ENCODE measurements around the gene TMEM179. TPM values are rescaled to one million over a fixed set of nuclear protein-coding genes. Genes with fewer than 3 reads are reported as not detected.

The TMEM179 gene
- total and polyA plus RNA-seq, 2 of the 13 experiments (the other 11 are each of a cell fraction or from before 2014, with no cell fraction given) = not detected

GRCh38 chr14:104650057-104650980 lies 45.7 kb upstream of the TMEM179 start:
- DNase-seq (ENCODE audit: low spot score) = peak; percentile 37
- no TSS peak for BruUV-seq (replicated peaks)
- TF ChIP-seq YY1 (IDR thresholded peaks at IDR 0.05; ENCODE audit: insufficient read depth, insufficient replicate concordance, low read depth, low read length) = peak; percentile 38
- TF ChIP-seq SOX6 (IDR thresholded peaks at IDR 0.05) = no peak
- TF ChIP-seq SOX6 (CRISPR knock-in tag; IDR thresholded peaks at IDR 0.05) = peak; percentile 43; the same call in 1 of the 2 replicates
- 0 out of 2 replicates have a peak, but pooled peaks have one; percentile 74 for TF ChIP-seq ZNF136 (CRISPR knock-in tag; IDR thresholded peaks at IDR 0.05; ENCODE audit: low read depth)
- TF ChIP-seq ZNF580 (CRISPR knock-in tag; IDR thresholded peaks at IDR 0.05; ENCODE audit: borderline replicate concordance, low read depth) = no peak
- TF ChIP-seq ZC3H13 (CRISPR knock-in tag; IDR thresholded peaks at IDR 0.05) = 0 out of 2 replicates have a peak, but pooled peaks have one; percentile 45
- peak; percentile 76 to 80; a peak in 3 of 4 replicates for TF ChIP-seq HMGXB4 (CRISPR knock-in tag; IDR thresholded peaks at IDR 0.05; ENCODE audit: borderline replicate concordance in 1 of 2, low read depth in 1 of 2)
- TF ChIP-seq NR0B2 (CRISPR knock-in tag; IDR thresholded peaks at IDR 0.05) = no peak
- no peak for TF ChIP-seq NR2F6 (IDR thresholded peaks at IDR 0.05)
- no peak for TF ChIP-seq NR2F6 (CRISPR knock-in tag; IDR thresholded peaks at IDR 0.05)
- TF ChIP-seq MXI1 (IDR thresholded peaks at IDR 0.05; ENCODE audit: borderline replicate concordance, low read depth, low read length) = no peak
- TF ChIP-seq ZKSCAN1 (IDR thresholded peaks at IDR 0.05; ENCODE audit: low read length) = no peak
- TF ChIP-seq ZNF263 (CRISPR knock-in tag; IDR thresholded peaks at IDR 0.05) = peak; percentile 55; the same call in 1 of the 2 replicates
- TF ChIP-seq ZHX1 (CRISPR knock-in tag; IDR thresholded peaks at IDR 0.05; ENCODE audit: low read depth) = 0 out of 2 replicates have a peak, but pooled peaks have one; percentile 28
- TF ChIP-seq CHCHD3 (CRISPR knock-in tag; IDR thresholded peaks at IDR 0.05) = 0 out of 2 replicates have a peak, but pooled peaks have one; percentile 11

More at GRCh38 chr14:104650057-104650980, 45.7 kb upstream of the TMEM179 start:
- no peaks in the 10 kb centered on the region for H4K20me1 ChIP-seq (ENCODE audit: insufficient read depth, low read length)
- CTCF ChIA-PET (ENCODE audit: low intra/inter-chr PET ratio, low total read pairs) = interaction anchor here (0.9 to 2.7 kb wide), 4 partner anchors 16 to 58 kb away, joined by 3 to 31 read pairs (median 6); no protein-coding TSS in a partner anchor
- H3K79me2 ChIP-seq (ENCODE audit: insufficient read depth, low read length) = no peaks in the 10 kb centered on the region
- WGBS (ENCODE audit: low lambda C conversion rate) = 0% methylated on average over 18 of the region's 56 CpGs
- ATAC-seq = peak; percentile 81
- peaks cover 2 to 19% of the 10 kb centered on the region in 2 experiments; a peak in 3 of 5 replicates for H3K27me3 ChIP-seq (ENCODE audit: control insufficient read depth in 1 of 2, insufficient read depth in 2 of 2, low read length in 2 of 2)
- in situ Hi-C loops (cut with HindIII; ENCODE audit: extremely low pct_ligation_motif_present, low pct_unique_long_range_greater_than_20kb) = loop anchor here (5.0 to 10.0 kb wide), 2 partner anchors 57 to 174 kb away; no protein-coding TSS in a partner anchor
- H3K9ac ChIP-seq (ENCODE audit: insufficient read depth, low read depth, low read length) = peak overlapping the region; percentile 19; the same call in 1 of the 2 replicates
- H3K36me3 ChIP-seq (replicated peaks in 1 of 2; ENCODE audit: control insufficient read depth in 1 of 2, insufficient read depth in 2 of 2, low read length in 2 of 2) = no peaks in the 10 kb centered on the region
- peaks cover 16% of the 10 kb centered on the region for H3K9me3 ChIP-seq (ENCODE audit: low read length)
- no peak overlapping the region for H2AFZ ChIP-seq (ENCODE audit: low read length)
- intact Hi-C loops (cut with micrococcal nuclease; ENCODE audit: unreplicated experiment) = loop anchor here (1.0 to 5.0 kb wide), 2 partner anchors 37 to 58 kb away; partner anchors contain the start of gene INF2
- H3K4me2 ChIP-seq (ENCODE audit: low read depth, low read length) = peak overlapping the region; percentile 73
- no peak for FAIRE-seq
- POLR2A ChIA-PET = interaction anchor here (2.2 kb wide), 1 partner anchor 15 kb away, joined by 9 read pairs; no protein-coding TSS in a partner anchor
- H3K4me1 ChIP-seq (ENCODE audit: insufficient read depth, low read length) = peaks cover 46% of the 10 kb centered on the region
- H3K27ac ChIP-seq (ENCODE audit: extremely low read length, insufficient read depth, low read length) = no peak overlapping the region
- peak overlapping the region; percentile 19 to 70 (median 60); a peak in 4 of 6 replicates for H3K4me3 ChIP-seq (replicated peaks in 1 of 3; ENCODE audit: insufficient read depth in 1 of 3, low read depth in 2 of 3, low read length in 3 of 3)

Measured in HepG2 (cell line).